Common myeloid progenitor, CD34-positive (primary cell): Measurements from ENCODE around the gene CORT.

ENCODE experiments used
- CTCF ChIA-PET: fragments of 350-600 bp; sonication (Branson Sonifier 250); formaldehyde crosslinking; loops from one replicate; lab custom pipeline; 2021; ENCODE audit warnings: antibody characterized with exemption; lab: Charles Lee
- POLR2A ChIA-PET: fragments of 350-600 bp; sonication (Branson Sonifier 250); formaldehyde crosslinking; loops from one replicate; lab custom pipeline; 2021; ENCODE audit warnings: antibody characterized with exemption; lab: Charles Lee
- DNase-seq, 3 donors: peaks; one replicate each; pipeline versions ENCODE4 v3.0.0 to v3.0.0-alpha.2; 2013
- H3K27ac ChIP-seq, 2 experiments: 1 replicate in 1 of 2; 2 replicates in 1 of 2; pipeline ENCODE4 v1.7.0; 2013; ENCODE audit warnings: inconsistent platforms in 2 of 2, low read length in 2 of 2, mild to moderate bottlenecking in 2 of 2, low read depth in 1 of 2, moderate library complexity in 1 of 2; ENCODE audit not compliant: severe bottlenecking in 2 of 2, insufficient read depth in 1 of 2, poor library complexity in 1 of 2
- H3K27me3 ChIP-seq, 5 experiments: replicated peaks in 2 of 5; 1 replicate in 3 of 5; 2 replicates in 2 of 5; pipeline versions ENCODE4 v1.6.1 to v1.7.0; 2013; ENCODE audit warnings: low read length in 4 of 5, mild to moderate bottlenecking in 2 of 5, moderate library complexity in 2 of 5, inconsistent platforms in 1 of 5; ENCODE audit not compliant: insufficient read depth in 5 of 5, control insufficient read depth in 4 of 5
- H3K36me3 ChIP-seq, 4 experiments: 1 replicate in 2 of 4; 2 replicates in 2 of 4; pipeline versions ENCODE4 v1.6.1 to v1.7.0; 2013; ENCODE audit warnings: low read length in 3 of 4, control low read depth in 1 of 4, mild to moderate bottlenecking in 1 of 4; ENCODE audit not compliant: control insufficient read depth in 4 of 4, insufficient read depth in 4 of 4
- H3K4me1 ChIP-seq, 4 experiments: 1 replicate in 3 of 4; 2 replicates in 1 of 4; pipeline versions ENCODE4 v1.6.1 to v1.7.1; 2013; ENCODE audit warnings: low read length in 3 of 4, mild to moderate bottlenecking in 3 of 4, control low read depth in 1 of 4, inconsistent platforms in 1 of 4, moderate library complexity in 1 of 4; ENCODE audit not compliant: control insufficient read depth in 4 of 4, insufficient read depth in 4 of 4; ENCODE audit errors: control extremely low read depth in 1 of 4
- H3K4me3 ChIP-seq, 7 experiments: 1 replicate in 4 of 7; 2 replicates in 3 of 7; pipeline versions ENCODE4 v1.5.1 to v1.7.0; 2013; ENCODE audit warnings: mild to moderate bottlenecking in 7 of 7, low read length in 6 of 7, moderate library complexity in 6 of 7, inconsistent platforms in 2 of 7, low read depth in 2 of 7, control low read depth in 1 of 7; ENCODE audit not compliant: insufficient read depth in 4 of 7, control insufficient read depth in 1 of 7; ENCODE audit errors: extremely low read depth in 1 of 7
- H3K9me3 ChIP-seq, 5 experiments: 1 replicate in 4 of 5; 2 replicates in 1 of 5; pipeline versions ENCODE4 v1.6.1 to v1.7.1; 2013; ENCODE audit warnings: low read length in 4 of 5, mild to moderate bottlenecking in 2 of 5, inconsistent platforms in 1 of 5, low read depth in 1 of 5, moderate library complexity in 1 of 5; ENCODE audit not compliant: control insufficient read depth in 4 of 5, insufficient read depth in 2 of 5; ENCODE audit errors: control extremely low read depth in 1 of 5
- WGBS: methylation state at CpG from one replicate; pipeline ENCODE4 v1.1.5; 2013; ENCODE audit not compliant: insufficient coverage; 5-methylcytosine and 5-hydroxymethylcytosine counted together

Gene CORT

GRCh38 chr1:10446790-10447422, 2.9 kb upstream of the CORT start:
- no peak overlapping the region for H3K27ac ChIP-seq
- H3K4me1 ChIP-seq = peaks cover 0 to 4% (median 3%) of the 10 kb centered on the region in 4 experiments
- no peak for DNase-seq
- 100% methylated on average over 7 of the region's 7 CpGs for WGBS
- ChIA-PET POLR2A (no interaction called here), CTCF (interaction anchor here (0.6 to 1.6 kb wide), 3 partner anchors 18 to 728 kb away, joined by 3 to 4 read pairs (median 3); no protein-coding TSS in a partner anchor)
- H3K36me3 ChIP-seq = peaks cover 0 to 9% (median 5%) of the 10 kb centered on the region in 4 experiments
- H3K9me3 ChIP-seq = no peaks in the 10 kb centered on the region
- peaks cover 0 to 3% (median 0%) of the 10 kb centered on the region in 5 experiments for H3K27me3 ChIP-seq
- H3K4me3 ChIP-seq = no peak overlapping the region

DNA sequence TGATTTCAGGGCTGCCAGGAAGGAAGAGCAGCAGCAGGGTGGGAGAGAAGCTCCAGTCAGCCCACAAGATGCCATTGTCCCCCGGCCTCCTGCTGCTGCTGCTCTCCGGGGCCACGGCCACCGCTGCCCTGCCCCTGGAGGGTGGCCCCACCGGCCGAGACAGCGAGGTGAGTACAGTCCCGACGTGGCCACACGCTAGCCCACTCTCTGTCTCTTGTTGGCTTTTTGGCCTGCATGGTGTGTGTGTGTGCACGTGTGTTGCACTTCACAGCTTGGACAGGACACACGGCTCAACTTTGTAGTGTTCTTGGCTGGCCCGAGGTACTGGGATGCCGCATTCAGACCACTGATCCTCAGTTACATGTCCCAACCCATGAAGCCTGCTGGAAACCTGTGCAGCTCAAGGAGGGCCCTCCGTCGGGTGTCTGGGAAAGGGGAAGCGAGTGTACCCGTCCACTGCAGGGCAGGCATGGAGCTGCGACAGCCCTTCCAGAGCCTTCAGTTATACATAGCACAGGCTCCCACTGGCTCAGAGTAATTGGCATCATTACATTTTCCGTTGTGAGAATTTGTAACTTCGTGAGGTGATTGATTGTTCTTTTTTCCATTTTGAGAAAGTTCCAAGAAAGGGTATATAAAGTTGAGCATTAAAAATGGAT, 454 bp downstream of the CORT start:
- Histone ChIP-seq H3K4me3 (no peak overlapping the region), H3K27ac (no peak overlapping the region)
- POLR2A ChIA-PET = interaction anchor here (0.5 kb wide), 1 partner anchor 400 kb away, joined by 4 read pairs; no protein-coding TSS in a partner anchor

DNA sequence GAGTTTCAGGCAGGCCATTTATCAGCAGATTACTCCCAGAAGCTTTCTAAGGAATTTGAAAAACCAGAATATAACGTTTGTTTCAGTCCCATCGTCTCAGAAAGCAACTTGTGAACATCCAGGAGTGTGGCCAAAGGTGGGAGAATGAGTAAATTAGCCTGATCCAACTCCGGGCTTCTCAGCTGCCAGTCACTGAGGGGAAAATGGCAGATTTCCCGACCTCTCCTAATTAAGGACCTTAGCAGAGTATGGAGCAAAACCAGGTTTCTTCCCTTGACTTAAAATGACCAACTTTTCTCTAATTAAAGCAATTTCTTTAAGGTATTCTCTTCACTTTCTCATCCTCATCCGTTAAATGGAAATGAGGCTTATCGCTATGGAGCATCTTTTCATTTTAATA, 1.0 kb downstream of the CORT start:
- CTCF ChIA-PET = no interaction called here
- H3K4me3 ChIP-seq = no peak overlapping the region
- no peaks in the 10 kb centered on the region for H3K9me3 ChIP-seq
- peaks cover 0 to 4% (median 3%) of the 10 kb centered on the region in 4 experiments for H3K4me1 ChIP-seq
- DNase-seq = no peak
- 83% methylated on average over 5 of the region's 6 CpGs for WGBS
- H3K27me3 ChIP-seq = peaks cover 0 to 3% (median 0%) of the 10 kb centered on the region in 5 experiments
- POLR2A ChIA-PET = interaction anchor here (0.5 kb wide), 1 partner anchor 401 kb away, joined by 4 read pairs; no protein-coding TSS in a partner anchor
- peaks cover 0 to 4% (median 1%) of the 10 kb centered on the region in 4 experiments for H3K36me3 ChIP-seq
- no peak overlapping the region for H3K27ac ChIP-seq

More for the DNA sequence above, 454 bp downstream of the CORT start:
- no peak for DNase-seq
- H3K4me1 ChIP-seq = peaks cover 0 to 4% (median 3%) of the 10 kb centered on the region in 4 experiments
- 91% methylated on average over 18 of the region's 21 CpGs for WGBS
- CTCF ChIA-PET = interaction anchor here (1.1 kb wide), 1 partner anchor 12 kb away, joined by 5 read pairs; no protein-coding TSS in a partner anchor
- H3K36me3 ChIP-seq = peaks cover 0 to 4% (median 2%) of the 10 kb centered on the region in 4 experiments
- H3K9me3 ChIP-seq = no peaks in the 10 kb centered on the region
- H3K27me3 ChIP-seq = peaks cover 0 to 3% (median 0%) of the 10 kb centered on the region in 5 experiments

DNA sequence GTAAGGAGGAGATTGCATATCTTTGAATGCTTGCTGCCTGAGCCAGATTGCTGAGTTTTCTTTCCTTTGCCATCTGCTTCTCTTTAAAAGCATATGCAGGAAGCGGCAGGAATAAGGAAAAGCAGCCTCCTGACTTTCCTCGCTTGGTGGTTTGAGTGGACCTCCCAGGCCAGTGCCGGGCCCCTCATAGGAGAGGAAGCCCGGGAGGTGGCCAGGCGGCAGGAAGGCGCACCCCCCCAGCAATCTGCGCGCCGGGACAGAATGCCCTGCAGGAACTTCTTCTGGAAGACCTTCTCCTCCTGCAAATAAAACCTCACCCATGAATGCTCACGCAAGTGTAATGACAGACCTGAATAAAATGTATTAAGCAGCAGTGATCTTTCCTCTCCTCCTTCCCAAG, 1.5 kb downstream of the CORT start:
- WGBS = 11% methylated on average over 7 of the region's 10 CpGs
- Histone ChIP-seq H3K27me3 (peaks cover 0 to 3% (median 0%) of the 10 kb centered on the region in 5 experiments), H3K4me1 (peaks cover 0 to 4% (median 3%) of the 10 kb centered on the region in 4 experiments), H3K27ac (no peak overlapping the region), H3K4me3 (no peak overlapping the region), H3K9me3 (no peaks in the 10 kb centered on the region), H3K36me3 (peaks cover 0 to 4% (median under 1%) of the 10 kb centered on the region in 4 experiments)
- POLR2A ChIA-PET = no interaction called here
- CTCF ChIA-PET = interaction anchor here (0.7 to 1.5 kb wide), 3 partner anchors 9 to 35 kb away, joined by 3 to 4 read pairs (median 4); no protein-coding TSS in a partner anchor
- DNase-seq = no peak

DNA sequence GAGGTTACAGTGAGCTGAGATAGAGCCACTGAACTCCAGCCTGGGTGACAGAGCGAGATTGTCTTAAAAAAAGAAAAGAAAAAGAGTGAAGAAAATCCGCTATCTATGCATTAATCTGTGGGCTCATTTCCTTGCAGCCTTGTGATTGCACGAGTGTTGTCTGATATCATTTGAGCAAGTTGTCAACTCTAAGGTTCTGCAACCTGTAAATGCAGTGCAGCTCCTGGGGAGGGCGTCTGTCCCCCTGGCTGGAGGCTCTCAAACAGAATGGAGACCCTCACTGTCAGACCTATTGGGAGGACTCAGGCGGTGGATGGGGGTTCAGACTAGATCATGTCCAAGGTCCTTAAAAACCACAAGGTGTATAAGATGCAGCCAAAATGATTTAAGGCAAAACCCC, 6.2 kb downstream of the CORT start:
- no peaks in the 10 kb centered on the region for H3K9me3 ChIP-seq
- ChIA-PET CTCF (interaction anchor here (1.5 kb wide), 1 partner anchor 38 kb away, joined by 6 read pairs; no protein-coding TSS in a partner anchor), POLR2A (no interaction called here)
- H3K4me1 ChIP-seq = peaks cover 0 to 5% (median 4%) of the 10 kb centered on the region in 4 experiments
- WGBS = 76% methylated on average over 4 of the region's 5 CpGs
- DNase-seq = peak in 1 of 3 donors; percentile 25
- H3K4me3 ChIP-seq = no peak overlapping the region
- peaks cover 3 to 12% (median 5%) of the 10 kb centered on the region in 4 experiments for H3K36me3 ChIP-seq
- H3K27me3 ChIP-seq = peaks cover 0 to 3% (median 0%) of the 10 kb centered on the region in 5 experiments
- H3K27ac ChIP-seq = no peak overlapping the region

GRCh38 chr1:10456661-10457060, 6.8 kb downstream of the CORT start:
- no peak overlapping the region for H3K27ac ChIP-seq
- no CpG with 5 or more reads among the region's 7 CpGs for WGBS
- H3K27me3 ChIP-seq = no peaks in the 10 kb centered on the region
- H3K9me3 ChIP-seq = no peaks in the 10 kb centered on the region
- H3K4me3 ChIP-seq = no peak overlapping the region
- no peak for DNase-seq
- ChIA-PET CTCF (interaction anchor here (1.5 kb wide), 1 partner anchor 38 kb away, joined by 6 read pairs; no protein-coding TSS in a partner anchor), POLR2A (no interaction called here)
- H3K4me1 ChIP-seq = peaks cover 0 to 3% (median 0%) of the 10 kb centered on the region in 4 experiments
- peaks cover 3 to 18% (median 11%) of the 10 kb centered on the region in 4 experiments for H3K36me3 ChIP-seq
